H1 (cell line): ENCODE measurements around the gene PLEKHA3. TPM values are rescaled to one million over a fixed set of nuclear protein-coding genes. Genes with fewer than 3 reads are reported as not detected.

Source experiments
- BACH1 ChIP-seq: IDR thresholded peaks from 2 replicates; pipeline ENCODE4 v1.6.1; 2012; ENCODE audit warnings: low read length, improper control_type of control experiment
- EP300 ChIP-seq, 2 experiments: IDR thresholded peaks; 1 replicate in 1 of 2; 2 replicates in 1 of 2; pipeline ENCODE4 v1.6.1; 2011 to 2012; ENCODE audit warnings: low read depth in 2 of 2, low read length in 2 of 2, mild to moderate bottlenecking in 2 of 2, borderline replicate concordance in 1 of 2, inconsistent platforms in 1 of 2, moderate library complexity in 1 of 2
- HDAC2 ChIP-seq, 2 experiments: fragments of 300-600 bp in 1 of 2; sonication (generic) in 1 of 2; IDR thresholded peaks; 2 replicates each; pipeline ENCODE4 v1.6.1; 2011 to 2012; ENCODE audit warnings: low read depth in 2 of 2, low read length in 2 of 2, mild to moderate bottlenecking in 2 of 2, moderate library complexity in 2 of 2, borderline replicate concordance in 1 of 2, inconsistent platforms in 1 of 2
- KDM4A ChIP-seq: IDR thresholded peaks from one replicate; pipeline ENCODE4 v1.7.1; 2012; ENCODE audit warnings: low read depth, mild to moderate bottlenecking, moderate library complexity, low read length, inconsistent platforms; ENCODE audit not compliant: severe bottlenecking
- PHF8 ChIP-seq: fragments of 200-600 bp; sonication (generic); conservative IDR thresholded peaks from 2 replicates; pipeline ENCODE4 v1.7.1; 2012; ENCODE audit warnings: low read depth, mild to moderate bottlenecking, inconsistent platforms, low read length, moderate library complexity
- ZNF274 ChIP-seq: IDR thresholded peaks from 2 replicates; pipeline ENCODE4 v1.7.0; 2012; ENCODE audit warnings: low read length, borderline replicate concordance; ENCODE audit errors: extremely low read depth
- polyA plus RNA-seq, 7 experiments: library from polyadenylated mRNA; depleted of rRNA in 3 of 7; stranded (reverse) in 5 of 7; unstranded in 2 of 7; fragments of >200 nt in 5 of 7; fragments of 200-250 nt in 2 of 7; gene quantifications; 1 replicate in 5 of 7; 2 replicates in 1 of 7; 4 replicates in 1 of 7; pipeline versions ENCODE4 v1.2.1 to v1.2.3, GENCODE V29; 2011 to 2013; ENCODE audit warnings: missing spikeins in 2 of 7, mixed read lengths in 2 of 7
- total RNA-seq: library from RNA; stranded (reverse); fragmentation: NEBNext Ultra II Directional; extraction: Animal tissue kit (Norgen Biotek cat#: 25700); gene quantifications from 2 replicates; pipeline ENCODE4 v1.2.1, GENCODE V29; 2021
- TF ChIP-seq, protein P1 (sequence below): IDR thresholded peaks from 2 replicates; pipeline ENCODE4 v1.6.1; 2012; ENCODE audit warnings: low read length, inconsistent platforms

Gene PLEKHA3
- total and polyA plus RNA-seq, 2 of the 8 experiments (the other 6 are each of a cell fraction or from before 2014, with no cell fraction given), result 1.9 to 20.1 TPM

DNA sequence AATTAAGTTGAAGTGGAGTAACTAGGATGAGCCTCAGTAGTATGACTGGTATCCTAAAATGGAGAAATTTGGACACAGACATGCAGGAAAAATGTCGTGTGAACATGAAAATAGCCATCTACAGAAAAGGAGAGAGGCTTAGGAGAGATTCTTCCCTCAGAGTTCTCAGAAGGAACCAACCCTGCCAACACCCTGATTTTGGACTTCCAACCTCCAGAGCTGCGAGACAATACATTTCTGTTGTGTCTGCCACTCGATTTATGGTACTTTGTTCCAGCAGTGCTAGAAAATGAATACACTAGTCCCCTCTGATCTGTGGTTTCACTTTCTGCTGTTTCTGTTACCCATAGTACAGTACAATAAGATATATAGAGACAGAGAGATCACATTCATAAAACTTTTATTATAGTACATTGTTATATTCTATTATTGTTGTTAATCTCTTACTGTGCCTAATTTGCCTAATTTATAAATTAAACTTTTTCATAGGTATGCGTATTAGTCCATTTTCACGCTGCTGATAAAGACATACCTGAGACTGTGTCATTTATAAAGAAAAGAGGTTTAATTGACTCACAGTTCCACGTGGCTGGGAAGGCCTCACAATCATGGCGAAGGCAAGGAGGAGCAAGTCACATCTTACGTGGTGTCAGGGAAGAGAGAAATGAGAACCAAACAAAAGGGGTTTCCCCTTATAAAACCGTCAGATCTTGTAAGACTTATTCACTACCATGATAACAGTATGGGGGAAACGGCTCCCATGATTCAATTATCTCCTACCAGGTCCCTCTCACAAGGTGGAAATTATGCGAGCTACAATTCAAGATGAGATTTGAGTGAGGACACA is 41.3 kb downstream of the PLEKHA3 start (continued):
- no peak for TF ChIP-seq PHF8
- no peak for TF ChIP-seq EP300 (IDR thresholded peaks at IDR 0.05; ENCODE audit: borderline replicate concordance in 1 of 2, low read depth in 2 of 2, low read length in 2 of 2)
- no peak for TF ChIP-seq HDAC2 (IDR thresholded peaks at IDR 0.05; ENCODE audit: borderline replicate concordance in 1 of 2, low read depth in 2 of 2, low read length in 2 of 2)
- TF ChIP-seq, protein P1, sequence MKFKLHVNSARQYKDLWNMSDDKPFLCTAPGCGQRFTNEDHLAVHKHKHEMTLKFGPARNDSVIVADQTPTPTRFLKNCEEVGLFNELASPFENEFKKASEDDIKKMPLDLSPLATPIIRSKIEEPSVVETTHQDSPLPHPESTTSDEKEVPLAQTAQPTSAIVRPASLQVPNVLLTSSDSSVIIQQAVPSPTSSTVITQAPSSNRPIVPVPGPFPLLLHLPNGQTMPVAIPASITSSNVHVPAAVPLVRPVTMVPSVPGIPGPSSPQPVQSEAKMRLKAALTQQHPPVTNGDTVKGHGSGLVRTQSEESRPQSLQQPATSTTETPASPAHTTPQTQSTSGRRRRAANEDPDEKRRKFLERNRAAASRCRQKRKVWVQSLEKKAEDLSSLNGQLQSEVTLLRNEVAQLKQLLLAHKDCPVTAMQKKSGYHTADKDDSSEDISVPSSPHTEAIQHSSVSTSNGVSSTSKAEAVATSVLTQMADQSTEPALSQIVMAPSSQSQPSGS, result no peak
- TF ChIP-seq KDM4A, result no peak
- no peak for TF ChIP-seq ZNF274
- no peak for TF ChIP-seq BACH1
- TF ChIP-seq, all 59 proteins: peak for 0
